ENCODE results near the gene ZNF638.

- TF ChIP-seq TAF1 (IDR thresholded peaks at IDR 0.05; ENCODE audit: borderline replicate concordance, insufficient read depth, low read length): no peak
- no peak for TF ChIP-seq POLR2AphosphoS5 (IDR thresholded peaks at IDR 0.05; ENCODE audit: low read depth, low read length)
Observed at GRCh38 chr2:71483246-71483645, 151.7 kb downstream of the ZNF638 start.
